ENCODE data around the gene ARPP21.

DNA sequence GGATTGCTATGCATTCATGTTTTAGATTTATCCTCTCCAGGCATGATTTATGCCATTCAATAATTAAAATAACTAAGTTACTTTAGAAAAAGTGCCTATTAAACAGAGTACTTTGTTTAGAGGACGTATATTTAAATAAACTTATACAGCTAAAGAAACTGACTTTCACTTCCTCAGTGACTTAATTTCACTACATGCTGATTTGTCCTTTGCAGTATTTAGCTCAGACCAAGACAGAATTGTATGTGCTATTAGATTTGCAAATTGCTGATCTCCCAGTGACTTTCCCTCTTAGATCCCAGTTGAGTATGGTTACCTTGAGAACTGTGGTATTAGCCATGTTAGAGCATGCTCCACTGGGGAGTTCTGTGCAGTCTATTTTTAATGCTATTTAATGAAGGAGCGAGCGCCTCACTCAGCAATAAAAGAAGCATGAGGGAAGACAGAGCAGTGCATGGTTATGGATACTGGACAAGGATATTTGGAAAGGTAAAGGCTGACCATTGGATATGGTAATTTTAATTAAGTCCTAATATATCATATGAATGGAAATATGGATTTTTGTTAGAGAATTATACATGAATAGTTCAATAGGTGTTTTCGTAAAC, 2.7 kb downstream of the ARPP21 start:
- TF ChIP-seq, protein P1, sequence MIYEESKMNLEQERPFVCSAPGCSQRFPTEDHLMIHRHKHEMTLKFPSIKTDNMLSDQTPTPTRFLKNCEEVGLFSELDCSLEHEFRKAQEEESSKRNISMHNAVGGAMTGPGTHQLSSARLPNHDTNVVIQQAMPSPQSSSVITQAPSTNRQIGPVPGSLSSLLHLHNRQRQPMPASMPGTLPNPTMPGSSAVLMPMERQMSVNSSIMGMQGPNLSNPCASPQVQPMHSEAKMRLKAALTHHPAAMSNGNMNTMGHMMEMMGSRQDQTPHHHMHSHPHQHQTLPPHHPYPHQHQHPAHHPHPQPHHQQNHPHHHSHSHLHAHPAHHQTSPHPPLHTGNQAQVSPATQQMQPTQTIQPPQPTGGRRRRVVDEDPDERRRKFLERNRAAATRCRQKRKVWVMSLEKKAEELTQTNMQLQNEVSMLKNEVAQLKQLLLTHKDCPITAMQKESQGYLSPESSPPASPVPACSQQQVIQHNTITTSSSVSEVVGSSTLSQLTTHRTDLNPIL (CRISPR knock-in tag; IDR thresholded peaks at IDR 0.05; ENCODE audit: low read depth) = no peak
- TF ChIP-seq, protein P2, sequence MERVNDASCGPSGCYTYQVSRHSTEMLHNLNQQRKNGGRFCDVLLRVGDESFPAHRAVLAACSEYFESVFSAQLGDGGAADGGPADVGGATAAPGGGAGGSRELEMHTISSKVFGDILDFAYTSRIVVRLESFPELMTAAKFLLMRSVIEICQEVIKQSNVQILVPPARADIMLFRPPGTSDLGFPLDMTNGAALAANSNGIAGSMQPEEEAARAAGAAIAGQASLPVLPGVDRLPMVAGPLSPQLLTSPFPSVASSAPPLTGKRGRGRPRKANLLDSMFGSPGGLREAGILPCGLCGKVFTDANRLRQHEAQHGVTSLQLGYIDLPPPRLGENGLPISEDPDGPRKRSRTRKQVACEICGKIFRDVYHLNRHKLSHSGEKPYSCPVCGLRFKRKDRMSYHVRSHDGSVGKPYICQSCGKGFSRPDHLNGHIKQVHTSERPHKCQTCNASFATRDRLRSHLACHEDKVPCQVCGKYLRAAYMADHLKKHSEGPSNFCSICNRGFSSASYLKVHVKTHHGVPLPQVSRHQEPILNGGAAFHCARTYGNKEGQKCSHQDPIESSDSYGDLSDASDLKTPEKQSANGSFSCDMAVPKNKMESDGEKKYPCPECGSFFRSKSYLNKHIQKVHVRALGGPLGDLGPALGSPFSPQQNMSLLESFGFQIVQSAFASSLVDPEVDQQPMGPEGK (CRISPR knock-in tag; IDR thresholded peaks at IDR 0.05; ENCODE audit: borderline replicate concordance) = no peak
- TF ChIP-seq ESRRG (CRISPR knock-in tag; IDR thresholded peaks at IDR 0.05) (no peak), ZFP30 (CRISPR knock-in tag; IDR thresholded peaks at IDR 0.05) (no peak), RARB (CRISPR knock-in tag; IDR thresholded peaks at IDR 0.05) (no peak), ZNF70 (CRISPR knock-in tag; IDR thresholded peaks at IDR 0.05) (no peak), ZFP3 (CRISPR knock-in tag; IDR thresholded peaks at IDR 0.05) (no peak), ZNF565 (CRISPR knock-in tag; conservative IDR thresholded peaks at IDR 0.05; ENCODE audit: low read depth) (no peak), TCF4 (CRISPR knock-in tag; IDR thresholded peaks at IDR 0.05; ENCODE audit: borderline replicate concordance) (no peak), ZNF8 (CRISPR knock-in tag; IDR thresholded peaks at IDR 0.05) (no peak), ZC3H10 (CRISPR knock-in tag; IDR thresholded peaks at IDR 0.05) (no peak), PPARA (CRISPR knock-in tag; IDR thresholded peaks at IDR 0.05; ENCODE audit: borderline replicate concordance) (no peak)
- TF ChIP-seq, protein P3, sequence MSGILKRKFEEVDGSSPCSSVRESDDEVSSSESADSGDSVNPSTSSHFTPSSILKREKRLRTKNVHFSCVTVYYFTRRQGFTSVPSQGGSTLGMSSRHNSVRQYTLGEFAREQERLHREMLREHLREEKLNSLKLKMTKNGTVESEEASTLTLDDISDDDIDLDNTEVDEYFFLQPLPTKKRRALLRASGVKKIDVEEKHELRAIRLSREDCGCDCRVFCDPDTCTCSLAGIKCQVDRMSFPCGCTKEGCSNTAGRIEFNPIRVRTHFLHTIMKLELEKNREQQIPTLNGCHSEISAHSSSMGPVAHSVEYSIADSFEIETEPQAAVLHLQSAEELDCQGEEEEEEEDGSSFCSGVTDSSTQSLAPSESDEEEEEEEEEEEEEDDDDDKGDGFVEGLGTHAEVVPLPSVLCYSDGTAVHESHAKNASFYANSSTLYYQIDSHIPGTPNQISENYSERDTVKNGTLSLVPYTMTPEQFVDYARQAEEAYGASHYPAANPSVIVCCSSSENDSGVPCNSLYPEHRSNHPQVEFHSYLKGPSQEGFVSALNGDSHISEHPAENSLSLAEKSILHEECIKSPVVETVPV (CRISPR knock-in tag; IDR thresholded peaks at IDR 0.05) = no peak
- TF ChIP-seq, protein P4, sequence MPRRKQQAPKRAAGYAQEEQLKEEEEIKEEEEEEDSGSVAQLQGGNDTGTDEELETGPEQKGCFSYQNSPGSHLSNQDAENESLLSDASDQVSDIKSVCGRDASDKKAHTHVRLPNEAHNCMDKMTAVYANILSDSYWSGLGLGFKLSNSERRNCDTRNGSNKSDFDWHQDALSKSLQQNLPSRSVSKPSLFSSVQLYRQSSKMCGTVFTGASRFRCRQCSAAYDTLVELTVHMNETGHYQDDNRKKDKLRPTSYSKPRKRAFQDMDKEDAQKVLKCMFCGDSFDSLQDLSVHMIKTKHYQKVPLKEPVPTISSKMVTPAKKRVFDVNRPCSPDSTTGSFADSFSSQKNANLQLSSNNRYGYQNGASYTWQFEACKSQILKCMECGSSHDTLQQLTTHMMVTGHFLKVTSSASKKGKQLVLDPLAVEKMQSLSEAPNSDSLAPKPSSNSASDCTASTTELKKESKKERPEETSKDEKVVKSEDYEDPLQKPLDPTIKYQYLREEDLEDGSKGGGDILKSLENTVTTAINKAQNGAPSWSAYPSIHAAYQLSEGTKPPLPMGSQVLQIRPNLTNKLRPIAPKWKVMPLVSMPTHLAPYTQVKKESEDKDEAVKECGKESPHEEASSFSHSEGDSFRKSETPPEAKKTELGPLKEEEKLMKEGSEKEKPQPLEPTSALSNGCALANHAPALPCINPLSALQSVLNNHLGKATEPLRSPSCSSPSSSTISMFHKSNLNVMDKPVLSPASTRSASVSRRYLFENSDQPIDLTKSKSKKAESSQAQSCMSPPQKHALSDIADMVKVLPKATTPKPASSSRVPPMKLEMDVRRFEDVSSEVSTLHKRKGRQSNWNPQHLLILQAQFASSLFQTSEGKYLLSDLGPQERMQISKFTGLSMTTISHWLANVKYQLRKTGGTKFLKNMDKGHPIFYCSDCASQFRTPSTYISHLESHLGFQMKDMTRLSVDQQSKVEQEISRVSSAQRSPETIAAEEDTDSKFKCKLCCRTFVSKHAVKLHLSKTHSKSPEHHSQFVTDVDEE (CRISPR knock-in tag; IDR thresholded peaks at IDR 0.05) = no peak
